Activated CD8-positive, alpha-beta memory T cell treated with anti-CD3 and anti-CD28 coated beads for 48 hours (primary cell): ENCODE data around the gene CSRP3.

ENCODE experiments used
- DNase-seq, 3 experiments: peaks; one replicate each; pipeline ENCODE4 v3.0.0-alpha.2; 2020; ENCODE audit warnings: low read depth in 2 of 3, low spot score in 2 of 3

CSRP3 gene

GRCh38 chr11:19201737-19202605 lies at the start of gene CSRP3:
TSS of gene CSRP3 (minus strand) at chr11:19201983. CDS start at chr11:19192448, 9,535 bp downstream.
- no peak for DNase-seq

- no peak for DNase-seq
These were observed 49.8 kb upstream of the CSRP3 start for GRCh38 chr11:19251577-19251976.

GRCh38 chr11:19246816-19247215 lies 45.0 kb upstream of the CSRP3 start:
- no peak for DNase-seq

- no peak for DNase-seq
These were observed 43.6 kb upstream of the CSRP3 start for GRCh38 chr11:19245351-19245750.

- no peak for DNase-seq
These were observed 42.8 kb upstream of the CSRP3 start for GRCh38 chr11:19244621-19245020.

GRCh38 chr11:19244084-19244483 lies 42.3 kb upstream of the CSRP3 start:
- no peak for DNase-seq

GRCh38 chr11:19243613-19244012 lies 41.8 kb upstream of the CSRP3 start:
- no peak for DNase-seq

GRCh38 chr11:19243143-19243542 lies 41.4 kb upstream of the CSRP3 start:
- DNase-seq = no peak

- no peak for DNase-seq
These were observed 40.6 kb upstream of the CSRP3 start for GRCh38 chr11:19242179-19242932.

GRCh38 chr11:19241260-19242178 lies 39.7 kb upstream of the CSRP3 start:
- DNase-seq = peak; percentile 7 to 28 (median 28)

- DNase-seq = peak; percentile 80 to 86 (median 81)
These were observed 38.9 kb upstream of the CSRP3 start, which contains the start of gene E2F8 for GRCh38 chr11:19240420-19241259. TSS of gene E2F8 (minus strand) at chr11:19240945. CDS start at chr11:19240121, 824 bp downstream.

- no peak for DNase-seq
These were observed 37.3 kb upstream of the CSRP3 start for GRCh38 chr11:19239039-19239438.

GRCh38 chr11:19237813-19238212 lies 36.0 kb upstream of the CSRP3 start:
- no peak for DNase-seq

GRCh38 chr11:19237381-19237780 lies 35.6 kb upstream of the CSRP3 start:
- DNase-seq = no peak

GRCh38 chr11:19234231-19234817 lies 32.5 kb upstream of the CSRP3 start:
- no peak for DNase-seq

- no peak for DNase-seq
These were observed 31.2 kb upstream of the CSRP3 start for GRCh38 chr11:19232910-19233503.

- DNase-seq = no peak
These were observed 27.9 kb upstream of the CSRP3 start for GRCh38 chr11:19229671-19230070.

- DNase-seq = no peak
These were observed 27.2 kb upstream of the CSRP3 start for GRCh38 chr11:19228968-19229367.
